HepG2 (cell line): ENCODE data around the gene ELP5. TPM values are rescaled to one million over a fixed set of nuclear protein-coding genes. Genes with fewer than 3 reads are reported as not detected.

Experiments used
- ATF1 ChIP-seq: IDR thresholded peaks from 2 replicates; pipeline ENCODE4 v1.6.1; 2016; ENCODE audit warnings: mild to moderate bottlenecking, control low read depth
- BORCS8-MEF2B ChIP-seq: sonication (generic); formaldehyde crosslinking; IDR thresholded peaks from 2 replicates; pipeline ENCODE4 v1.8.0; 2022; ENCODE audit warnings: mild to moderate bottlenecking, missing genetic modification reagents
- FOXP4 ChIP-seq: sonication (generic); formaldehyde crosslinking; IDR thresholded peaks from 2 replicates; pipeline ENCODE4 v1.4.0; 2020; ENCODE audit warnings: missing genetic modification reagents
- HDAC1 ChIP-seq: sonication (generic); formaldehyde crosslinking; IDR thresholded peaks from 2 replicates; pipeline ENCODE4 v1.5.1; 2020; ENCODE audit warnings: mild to moderate bottlenecking, missing genetic modification reagents
- MATR3 ChIP-seq: sonication (generic); formaldehyde crosslinking; IDR thresholded peaks from 2 replicates; pipeline ENCODE4 v1.4.0; 2020; ENCODE audit warnings: missing genetic modification reagents
- PRDM10 ChIP-seq: sonication (generic); formaldehyde crosslinking; IDR thresholded peaks from 2 replicates; pipeline ENCODE4 v1.4.0; 2020; ENCODE audit warnings: low read depth, missing genetic modification reagents
- RFX3 ChIP-seq: IDR thresholded peaks from 2 replicates; pipeline ENCODE4 v1.6.1; 2016; ENCODE audit warnings: missing biosample characterization, missing genetic modification reagents
- SIN3A ChIP-seq: IDR thresholded peaks from 2 replicates; pipeline ENCODE4 v1.6.1; 2011; ENCODE audit warnings: low read depth, mild to moderate bottlenecking, control low read depth, low read length, borderline replicate concordance
- SOX6 ChIP-seq, 2 experiments: fragments of 450-650 bp in 1 of 2; sonication (generic) in 1 of 2; formaldehyde crosslinking in 1 of 2; IDR thresholded peaks; 2 replicates each; pipeline versions ENCODE4 v1.4.0 to v1.6.1; 2017 to 2020; ENCODE audit warnings: antibody characterized with exemption in 1 of 2, mild to moderate bottlenecking in 1 of 2, missing genetic modification reagents in 1 of 2
- TARDBP ChIP-seq: sonication (generic); formaldehyde crosslinking; IDR thresholded peaks from 2 replicates; pipeline ENCODE4 v1.8.0; 2022; ENCODE audit warnings: mild to moderate bottlenecking, missing genetic modification reagents
- ZNF281 ChIP-seq: sonication (generic); formaldehyde crosslinking; IDR thresholded peaks from 2 replicates; pipeline ENCODE4 v1.4.0; 2020; ENCODE audit warnings: missing genetic modification reagents, borderline replicate concordance
- ZNF460 ChIP-seq: sonication (generic); formaldehyde crosslinking; IDR thresholded peaks from 2 replicates; pipeline ENCODE4 v1.5.1; 2020; ENCODE audit warnings: missing genetic modification reagents, mild to moderate bottlenecking, borderline replicate concordance
- ZNF792 ChIP-seq: IDR thresholded peaks from 2 replicates; pipeline ENCODE4 v1.6.1; 2016
- polyA plus RNA-seq, 8 experiments: library from polyadenylated mRNA; depleted of rRNA in 3 of 8; stranded (reverse) in 7 of 8; unstranded in 1 of 8; fragments of >200 nt; fragmentation: Illumina TruSeq in 4 of 8; extraction: Trizol in 4 of 8; gene quantifications; 2 replicates each; pipeline versions ENCODE4 v1.2.1 to v1.2.3, GENCODE V29; 2011 to 2016; ENCODE audit warnings: low read depth in 4 of 8, missing spikeins in 1 of 8, mixed read lengths in 1 of 8; ENCODE audit not compliant: insufficient read depth in 1 of 8
- total RNA-seq, 5 experiments: library from RNA; depleted of rRNA; stranded (reverse); fragments of >200 nt; fragmentation: Illumina TruSeq; extraction: Trizol; gene quantifications; 2 replicates each; pipeline ENCODE4 v1.2.3, GENCODE V29; 2016; ENCODE audit warnings: low read depth in 1 of 5
- TF ChIP-seq, protein P1 (sequence below): sonication (generic); formaldehyde crosslinking; IDR thresholded peaks from 2 replicates; pipeline ENCODE4 v1.4.0; 2020; ENCODE audit warnings: missing genetic modification reagents, borderline replicate concordance
- TF ChIP-seq, protein P2 (sequence below): IDR thresholded peaks from 2 replicates; pipeline ENCODE4 v1.6.1; 2016; ENCODE audit warnings: missing genetic modification reagents, missing compliant biosample characterization
- TF ChIP-seq, protein P3 (sequence below): IDR thresholded peaks from 2 replicates; pipeline ENCODE4 v1.6.1; 2016; ENCODE audit warnings: low read depth, control low read depth

ELP5 gene
- total and polyA plus RNA-seq, 2 of the 13 experiments (the other 11 are each of a cell fraction or from before 2014, with no cell fraction given), result 67.6 to 69.8 TPM

GRCh38 chr17:7242717-7243452 is 9.1 kb upstream of the ELP5 start (continued):
- TF ChIP-seq SOX6 (IDR thresholded peaks at IDR 0.05), result no peak
- TF ChIP-seq SOX6 (CRISPR knock-in tag; IDR thresholded peaks at IDR 0.05), result peak; percentile 52
- TF ChIP-seq PRDM10 (CRISPR knock-in tag), result 0 out of 2 replicates have a peak, but pooled peaks have one; percentile 32
- TF ChIP-seq ZNF281 (CRISPR knock-in tag), result peak; percentile 63; the same call in 1 of the 2 replicates
- TF ChIP-seq, protein P1, sequence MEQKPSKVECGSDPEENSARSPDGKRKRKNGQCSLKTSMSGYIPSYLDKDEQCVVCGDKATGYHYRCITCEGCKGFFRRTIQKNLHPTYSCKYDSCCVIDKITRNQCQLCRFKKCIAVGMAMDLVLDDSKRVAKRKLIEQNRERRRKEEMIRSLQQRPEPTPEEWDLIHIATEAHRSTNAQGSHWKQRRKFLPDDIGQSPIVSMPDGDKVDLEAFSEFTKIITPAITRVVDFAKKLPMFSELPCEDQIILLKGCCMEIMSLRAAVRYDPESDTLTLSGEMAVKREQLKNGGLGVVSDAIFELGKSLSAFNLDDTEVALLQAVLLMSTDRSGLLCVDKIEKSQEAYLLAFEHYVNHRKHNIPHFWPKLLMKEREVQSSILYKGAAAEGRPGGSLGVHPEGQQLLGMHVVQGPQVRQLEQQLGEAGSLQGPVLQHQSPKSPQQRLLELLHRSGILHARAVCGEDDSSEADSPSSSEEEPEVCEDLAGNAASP (CRISPR knock-in tag), result peak; percentile 68; the same call in 1 of the 2 replicates
- peak; percentile 53 for TF ChIP-seq TARDBP (CRISPR knock-in tag)
- peak; percentile 74; the same call in 1 of the 2 replicates for TF ChIP-seq HDAC1 (CRISPR knock-in tag)
- TF ChIP-seq SIN3A, result peak; percentile 94
- TF ChIP-seq, protein P2, sequence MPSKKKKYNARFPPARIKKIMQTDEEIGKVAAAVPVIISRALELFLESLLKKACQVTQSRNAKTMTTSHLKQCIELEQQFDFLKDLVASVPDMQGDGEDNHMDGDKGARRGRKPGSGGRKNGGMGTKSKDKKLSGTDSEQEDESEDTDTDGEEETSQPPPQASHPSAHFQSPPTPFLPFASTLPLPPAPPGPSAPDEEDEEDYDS (CRISPR knock-in tag), result peak; percentile 38; the same call in 1 of the 2 replicates
- TF ChIP-seq FOXP4 (CRISPR knock-in tag), result peak; percentile 73
- TF ChIP-seq, protein P3, sequence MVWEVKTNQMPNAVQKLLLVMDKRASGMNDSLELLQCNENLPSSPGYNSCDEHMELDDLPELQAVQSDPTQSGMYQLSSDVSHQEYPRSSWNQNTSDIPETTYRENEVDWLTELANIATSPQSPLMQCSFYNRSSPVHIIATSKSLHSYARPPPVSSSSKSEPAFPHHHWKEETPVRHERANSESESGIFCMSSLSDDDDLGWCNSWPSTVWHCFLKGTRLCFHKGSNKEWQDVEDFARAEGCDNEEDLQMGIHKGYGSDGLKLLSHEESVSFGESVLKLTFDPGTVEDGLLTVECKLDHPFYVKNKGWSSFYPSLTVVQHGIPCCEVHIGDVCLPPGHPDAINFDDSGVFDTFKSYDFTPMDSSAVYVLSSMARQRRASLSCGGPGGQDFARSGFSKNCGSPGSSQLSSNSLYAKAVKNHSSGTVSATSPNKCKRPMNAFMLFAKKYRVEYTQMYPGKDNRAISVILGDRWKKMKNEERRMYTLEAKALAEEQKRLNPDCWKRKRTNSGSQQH (CRISPR knock-in tag), result 0 out of 2 replicates have a peak, but pooled peaks have one; percentile 39
- peak; percentile 18; the same call in 1 of the 2 replicates for TF ChIP-seq BORCS8-MEF2B
- TF ChIP-seq ZNF792 (CRISPR knock-in tag), result 0 out of 2 replicates have a peak, but pooled peaks have one; percentile 54
- TF ChIP-seq ATF1, result peak; percentile 77
- TF ChIP-seq RFX3 (CRISPR knock-in tag), result no peak; the same call in 1 of the 2 replicates
- no peak; the same call in 1 of the 2 replicates for TF ChIP-seq ZNF460 (CRISPR knock-in tag)
- TF ChIP-seq MATR3 (CRISPR knock-in tag), result no peak
